ENCODE data around the gene KLF11.

- TF ChIP-seq CTCF (IDR thresholded peaks at IDR 0.05) = peak; percentile 45 to 80 (median 56)
- TF ChIP-seq POLR2A (IDR thresholded peaks at IDR 0.05) = no peak
Measured at GRCh38 chr2:10048501-10049171, 5.3 kb downstream of the KLF11 start.

All from body of pancreas (tissue), 4 donors.